Measurements from ENCODE around the gene ADORA2A. TPM values are rescaled to one million over a fixed set of nuclear protein-coding genes. Genes with fewer than 3 reads are reported as not detected.

Gene ADORA2A
- total RNA-seq, 2 experiments from 2014 or later, result 19.7 to 21.1 TPM

- Mint-ChIP-seq H3K27me3 (peaks cover 10% of the 10 kb centered on the region), H3K36me3 (peaks cover 2% of the 10 kb centered on the region), H3K4me1 (peaks cover 48% of the 10 kb centered on the region), H3K27ac (peak overlapping the region; percentile 58), H3K4me3 (peak overlapping the region; percentile 62), H3K9me3 (ENCODE audit: low read depth) (no peaks in the 10 kb centered on the region)
- CTCF ChIA-PET, result interaction anchor here (0.8 to 8.4 kb wide), 21 partner anchors 7 to 131 kb away, joined by 3 to 102 read pairs (median 7); partner anchors contain the start of gene SNRPD3
- DNase-seq (no peak), ATAC-seq (no peak)
Observed at GRCh38 chr22:24424901-24425775, 2.3 kb upstream of the ADORA2A start.

GRCh38 chr22:24426436-24426835, 963 bp upstream of the ADORA2A start:
- Mint-ChIP-seq H3K27ac (peak overlapping the region; percentile 58), H3K36me3 (peaks cover 2% of the 10 kb centered on the region), H3K4me1 (peaks cover 58% of the 10 kb centered on the region), H3K27me3 (peaks cover 10% of the 10 kb centered on the region), H3K4me3 (peak overlapping the region; percentile 6), H3K9me3 (ENCODE audit: low read depth) (no peaks in the 10 kb centered on the region)
- DNase-seq, result no peak
- CTCF ChIA-PET, result interaction anchor here (0.8 to 8.4 kb wide), 6 partner anchors 10 to 130 kb away, joined by 3 to 102 read pairs (median 8); partner anchors contain the start of gene SNRPD3
- no peak for ATAC-seq

GRCh38 chr22:24426851-24427499, 424 bp upstream of the ADORA2A start:
- CTCF ChIA-PET, result interaction anchor here (1.1 to 8.4 kb wide), 8 partner anchors 9 to 99 kb away, joined by 3 to 102 read pairs (median 8); no protein-coding TSS in a partner anchor
- Mint-ChIP-seq H3K9me3 (ENCODE audit: low read depth) (no peaks in the 10 kb centered on the region), H3K27ac (peak overlapping the region; percentile 92), H3K36me3 (peaks cover 2% of the 10 kb centered on the region), H3K27me3 (peaks cover 10% of the 10 kb centered on the region), H3K4me1 (peaks cover 62% of the 10 kb centered on the region), H3K4me3 (peak overlapping the region; percentile 79)
- DNase-seq (no peak), ATAC-seq (peak; percentile 0)

GRCh38 chr22:24428751-24429410, 1.5 kb downstream of the ADORA2A start:
- ATAC-seq (peak; percentile 1), DNase-seq (no peak)
- peaks cover 79% of the 10 kb centered on the region for H3K4me1 Mint-ChIP-seq
- CTCF ChIA-PET, result interaction anchor here (1.0 to 8.4 kb wide), 4 partner anchors 10 to 98 kb away, joined by 3 to 72 read pairs (median 8); no protein-coding TSS in a partner anchor
- H3K4me3 Mint-ChIP-seq, result peak overlapping the region; percentile 79
- peak overlapping the region; percentile 92 for H3K27ac Mint-ChIP-seq
- H3K36me3 Mint-ChIP-seq, result peaks cover 2% of the 10 kb centered on the region
- H3K27me3 Mint-ChIP-seq, result peaks cover 3% of the 10 kb centered on the region
- no peaks in the 10 kb centered on the region for H3K9me3 Mint-ChIP-seq (ENCODE audit: low read depth)

GRCh38 chr22:24429411-24430365, 2.3 kb downstream of the ADORA2A start:
- H3K27me3 Mint-ChIP-seq, result peaks cover 4% of the 10 kb centered on the region
- peak overlapping the region; percentile 79 for H3K4me3 Mint-ChIP-seq
- H3K27ac Mint-ChIP-seq, result peak overlapping the region; percentile 92
- DNase-seq (peak; percentile 82), ATAC-seq (peak; percentile 15)
- peaks cover 3% of the 10 kb centered on the region for H3K36me3 Mint-ChIP-seq
- no peaks in the 10 kb centered on the region for H3K9me3 Mint-ChIP-seq (ENCODE audit: low read depth)
- CTCF ChIA-PET, result interaction anchor here (3.1 to 8.4 kb wide), 2 partner anchors 9 to 73 kb away, joined by 11 to 72 read pairs; no protein-coding TSS in a partner anchor
- H3K4me1 Mint-ChIP-seq, result peaks cover 87% of the 10 kb centered on the region

- ATAC-seq (no peak), DNase-seq (no peak)
- Mint-ChIP-seq H3K27me3 (peaks cover 3% of the 10 kb centered on the region), H3K36me3 (peaks cover 3% of the 10 kb centered on the region), H3K4me1 (peaks cover 92% of the 10 kb centered on the region), H3K27ac (no peak overlapping the region), H3K9me3 (ENCODE audit: low read depth) (no peaks in the 10 kb centered on the region), H3K4me3 (no peak overlapping the region)
- CTCF ChIA-PET, result interaction anchor here (3.1 kb wide), 1 partner anchor 8 kb away, joined by 11 read pairs; no protein-coding TSS in a partner anchor
Observed at GRCh38 chr22:24430431-24431308, 3.3 kb downstream of the ADORA2A start.

GRCh38 chr22:24431309-24432034, 4.1 kb downstream of the ADORA2A start:
- ATAC-seq, result no peak
- CTCF ChIA-PET, result interaction anchor here (2.3 kb wide), 1 partner anchor 8 kb away, joined by 12 read pairs; no protein-coding TSS in a partner anchor

GRCh38 chr22:24432059-24432853, 4.9 kb downstream of the ADORA2A start:
- Mint-ChIP-seq H3K4me1 (peaks cover 89% of the 10 kb centered on the region), H3K36me3 (peaks cover 3% of the 10 kb centered on the region), H3K4me3 (no peak overlapping the region), H3K9me3 (ENCODE audit: low read depth) (no peaks in the 10 kb centered on the region), H3K27ac (peak overlapping the region; percentile 63), H3K27me3 (peaks cover 2% of the 10 kb centered on the region)
- DNase-seq (no peak), ATAC-seq (no peak)
- CTCF ChIA-PET, result interaction anchor here (2.3 kb wide), 1 partner anchor 9 kb away, joined by 12 read pairs; no protein-coding TSS in a partner anchor

More at GRCh38 chr22:24431309-24432034, 4.1 kb downstream of the ADORA2A start:
- Mint-ChIP-seq H3K4me1 (peaks cover 89% of the 10 kb centered on the region), H3K4me3 (no peak overlapping the region), H3K27me3 (peaks cover 2% of the 10 kb centered on the region), H3K9me3 (ENCODE audit: low read depth) (no peaks in the 10 kb centered on the region), H3K27ac (peak overlapping the region; percentile 51), H3K36me3 (peaks cover 3% of the 10 kb centered on the region)
- DNase-seq, result no peak

GRCh38 chr22:24433001-24433827, 5.8 kb downstream of the ADORA2A start:
- Mint-ChIP-seq H3K4me1 (peaks cover 90% of the 10 kb centered on the region), H3K4me3 (no peak overlapping the region), H3K27me3 (peaks cover 2% of the 10 kb centered on the region), H3K9me3 (ENCODE audit: low read depth) (no peaks in the 10 kb centered on the region), H3K27ac (peak overlapping the region; percentile 87), H3K36me3 (peaks cover 3% of the 10 kb centered on the region)
- ATAC-seq, result no peak
- CTCF ChIA-PET, result interaction anchor here (2.3 kb wide), 1 partner anchor 10 kb away, joined by 12 read pairs; no protein-coding TSS in a partner anchor
- DNase-seq, result no peak

All from activated CD8-positive, alpha-beta memory T cell treated with anti-CD3 and anti-CD28 coated beads, Interleukin-2, amount 10 ng/mL, durations not matched to agents 7 days and 5 days (primary cell).